ENCODE data around the gene SPATS1. TPM values are rescaled to one million over a fixed set of nuclear protein-coding genes. Genes with fewer than 3 reads are reported as not detected.
"Not testable (repeated sequence)": the region's sequence is repeated elsewhere in the genome, so short reads cannot be mapped to it uniquely, and the experiment has no call there.

The SPATS1 gene
- total RNA-seq, 3 donors from 2014 or later (not counting 1 experiment from before 2014, with no cell fraction given), result not detected

DNA sequence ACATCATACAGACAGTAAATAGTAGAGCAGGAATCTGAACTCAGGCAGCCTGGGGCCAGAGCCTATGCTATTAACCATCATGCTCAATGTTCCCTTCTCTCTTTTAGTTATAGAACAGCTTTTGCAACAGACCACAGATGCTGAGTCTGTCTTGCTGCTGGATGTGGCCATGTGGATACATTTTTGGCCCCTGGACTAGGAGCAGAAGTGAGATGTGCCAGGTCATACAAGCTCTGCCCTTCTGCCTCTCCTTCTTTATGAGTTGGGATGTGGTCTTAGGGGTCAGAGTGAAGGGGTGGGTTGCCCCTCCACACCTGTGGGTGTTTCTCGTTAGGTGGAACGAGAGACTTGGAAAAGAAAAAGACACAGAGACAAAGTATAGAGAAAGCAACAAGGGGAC, 14.7 kb upstream of the SPATS1 start:
- Mint-ChIP-seq H3K4me3 (no peak overlapping the region), H3K9me3 (no peaks in the 10 kb centered on the region), H3K36me3 (no peaks in the 10 kb centered on the region), H3K27me3 (ENCODE audit: low read depth in 2 of 2) (peaks cover 22 to 35% of the 10 kb centered on the region in 2 donors), H3K4me1 (no peaks in the 10 kb centered on the region), H3K27ac (no peak overlapping the region)
- H3K27me3 ChIP-seq (ENCODE audit: control insufficient read depth, insufficient read depth, low read length), result no peaks in the 10 kb centered on the region
- TF ChIP-seq, protein P1, sequence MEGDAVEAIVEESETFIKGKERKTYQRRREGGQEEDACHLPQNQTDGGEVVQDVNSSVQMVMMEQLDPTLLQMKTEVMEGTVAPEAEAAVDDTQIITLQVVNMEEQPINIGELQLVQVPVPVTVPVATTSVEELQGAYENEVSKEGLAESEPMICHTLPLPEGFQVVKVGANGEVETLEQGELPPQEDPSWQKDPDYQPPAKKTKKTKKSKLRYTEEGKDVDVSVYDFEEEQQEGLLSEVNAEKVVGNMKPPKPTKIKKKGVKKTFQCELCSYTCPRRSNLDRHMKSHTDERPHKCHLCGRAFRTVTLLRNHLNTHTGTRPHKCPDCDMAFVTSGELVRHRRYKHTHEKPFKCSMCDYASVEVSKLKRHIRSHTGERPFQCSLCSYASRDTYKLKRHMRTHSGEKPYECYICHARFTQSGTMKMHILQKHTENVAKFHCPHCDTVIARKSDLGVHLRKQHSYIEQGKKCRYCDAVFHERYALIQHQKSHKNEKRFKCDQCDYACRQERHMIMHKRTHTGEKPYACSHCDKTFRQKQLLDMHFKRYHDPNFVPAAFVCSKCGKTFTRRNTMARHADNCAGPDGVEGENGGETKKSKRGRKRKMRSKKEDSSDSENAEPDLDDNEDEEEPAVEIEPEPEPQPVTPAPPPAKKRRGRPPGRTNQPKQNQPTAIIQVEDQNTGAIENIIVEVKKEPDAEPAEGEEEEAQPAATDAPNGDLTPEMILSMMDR (IDR thresholded peaks at IDR 0.05), result no peak
- WGBS (ENCODE audit: insufficient coverage), result 78% methylated on average over 2 of the region's 2 CpGs
- DNase-seq, result no peak
- no peaks in the 10 kb centered on the region for H3K4me1 ChIP-seq (ENCODE audit: control insufficient read depth, insufficient read depth, low read length)
- H3K36me3 ChIP-seq (ENCODE audit: control insufficient read depth, insufficient read depth, low read length), result no peaks in the 10 kb centered on the region
- intact Hi-C loops (cut with micrococcal nuclease), result no loop called here
- no peak for ATAC-seq
- no peaks in the 10 kb centered on the region for H3K9me3 ChIP-seq (ENCODE audit: control insufficient read depth, insufficient read depth, low read length)
- H3K27ac ChIP-seq (ENCODE audit: low read length), result no peak overlapping the region
- no peak overlapping the region for H3K4me3 ChIP-seq (ENCODE audit: low read length)

DNA sequence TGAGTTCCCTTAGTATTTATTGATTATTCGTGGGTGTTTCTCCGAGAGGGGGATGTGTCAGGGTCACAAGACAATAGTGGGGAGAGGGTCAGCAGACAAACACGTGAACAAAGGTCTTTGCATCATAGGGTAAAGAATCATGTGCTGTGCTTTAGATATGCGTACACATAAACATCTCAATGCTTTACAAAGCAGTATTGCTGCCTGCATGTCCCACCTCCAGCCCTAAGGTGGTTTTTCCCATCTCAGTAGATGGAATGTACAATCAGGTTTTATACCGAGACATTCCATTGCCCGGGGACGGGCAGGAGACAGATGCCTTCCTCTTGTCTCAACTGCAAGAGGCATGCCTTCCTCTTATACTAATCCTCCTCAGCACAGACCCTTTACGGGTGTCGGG, 14.2 kb upstream of the SPATS1 start:
- H3K4me3 ChIP-seq (ENCODE audit: low read length); H3K9me3 ChIP-seq (ENCODE audit: control insufficient read depth, insufficient read depth, low read length); H3K27ac ChIP-seq (ENCODE audit: low read length); H3K9me3 Mint-ChIP-seq; H3K27ac Mint-ChIP-seq; H3K36me3 ChIP-seq (ENCODE audit: control insufficient read depth, insufficient read depth, low read length); H3K4me3 Mint-ChIP-seq; H3K36me3 Mint-ChIP-seq; ATAC-seq; H3K27me3 ChIP-seq (ENCODE audit: control insufficient read depth, insufficient read depth, low read length); H3K4me1 Mint-ChIP-seq; intact Hi-C loops (cut with micrococcal nuclease); DNase-seq; H3K4me1 ChIP-seq (ENCODE audit: control insufficient read depth, insufficient read depth, low read length): not testable (repeated sequence)
- 80% methylated on average over 1 of the region's 9 CpGs for WGBS (ENCODE audit: insufficient coverage)
- peaks cover 22 to 40% of the 10 kb centered on the region in 2 donors for H3K27me3 Mint-ChIP-seq (ENCODE audit: low read depth in 2 of 2)

DNA sequence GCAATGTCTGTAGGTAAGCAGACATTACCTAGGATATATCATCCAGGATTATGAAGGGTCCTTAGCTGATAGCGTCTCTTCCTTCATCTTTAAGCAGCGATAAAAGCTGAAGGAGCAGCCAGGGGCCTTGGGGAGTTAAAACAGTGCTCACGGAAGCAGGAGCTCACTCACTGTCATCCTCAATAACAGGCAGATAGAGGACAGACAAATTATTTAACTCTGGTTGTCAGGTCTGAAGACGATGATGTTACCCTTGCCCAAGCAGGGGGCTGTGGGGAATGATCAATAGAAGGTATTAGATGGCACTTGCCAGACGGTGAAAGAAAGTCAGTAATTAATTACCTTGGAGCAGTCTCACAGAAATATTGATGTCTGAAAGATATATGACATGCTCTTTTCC, 12.6 kb upstream of the SPATS1 start:
- no peak overlapping the region for H3K27ac Mint-ChIP-seq
- H3K27me3 Mint-ChIP-seq (ENCODE audit: low read depth in 2 of 2), result peaks cover 22 to 48% of the 10 kb centered on the region in 2 donors
- Histone ChIP-seq H3K27me3 (ENCODE audit: control insufficient read depth, insufficient read depth, low read length) (no peaks in the 10 kb centered on the region), H3K9me3 (ENCODE audit: control insufficient read depth, insufficient read depth, low read length) (no peaks in the 10 kb centered on the region), H3K36me3 (ENCODE audit: control insufficient read depth, insufficient read depth, low read length) (no peaks in the 10 kb centered on the region), H3K27ac (ENCODE audit: low read length) (no peak overlapping the region), H3K4me3 (ENCODE audit: low read length) (no peak overlapping the region), H3K4me1 (ENCODE audit: control insufficient read depth, insufficient read depth, low read length) (no peaks in the 10 kb centered on the region)
- ATAC-seq (no peak), DNase-seq (no peak)
- no peaks in the 10 kb centered on the region for H3K9me3 Mint-ChIP-seq
- H3K36me3 Mint-ChIP-seq, result no peaks in the 10 kb centered on the region
- H3K4me3 Mint-ChIP-seq, result no peak overlapping the region
- no peaks in the 10 kb centered on the region for H3K4me1 Mint-ChIP-seq
- 70% methylated on average over 5 of the region's 5 CpGs for WGBS (ENCODE audit: insufficient coverage)
- TF ChIP-seq, protein P1 (IDR thresholded peaks at IDR 0.05), result no peak
- intact Hi-C loops (cut with micrococcal nuclease), result no loop called here

DNA sequence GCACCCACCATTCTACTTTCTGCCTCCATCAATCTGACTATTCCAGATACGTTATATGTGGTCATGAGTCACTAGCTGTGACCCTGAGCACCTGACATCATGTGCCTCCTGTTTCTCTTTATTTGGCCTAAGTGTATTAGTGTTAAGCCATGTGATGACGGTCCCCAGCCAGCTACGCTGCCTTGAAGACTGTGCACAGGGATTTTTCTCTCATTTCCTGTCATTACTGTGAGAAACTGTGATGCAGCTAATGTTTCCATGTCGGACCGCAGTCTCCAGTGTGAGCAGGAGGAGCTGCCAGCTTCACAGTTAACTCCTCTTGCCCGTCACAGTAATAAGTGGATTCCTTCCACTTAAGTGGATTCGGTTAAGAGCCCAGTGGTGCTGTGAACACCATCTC, 9.9 kb upstream of the SPATS1 start:
- Histone ChIP-seq H3K36me3 (ENCODE audit: control insufficient read depth, insufficient read depth, low read length) (no peaks in the 10 kb centered on the region), H3K27ac (ENCODE audit: low read length) (no peak overlapping the region), H3K4me1 (ENCODE audit: control insufficient read depth, insufficient read depth, low read length) (no peaks in the 10 kb centered on the region), H3K27me3 (ENCODE audit: control insufficient read depth, insufficient read depth, low read length) (no peaks in the 10 kb centered on the region), H3K4me3 (ENCODE audit: low read length) (no peak overlapping the region), H3K9me3 (ENCODE audit: control insufficient read depth, insufficient read depth, low read length) (no peaks in the 10 kb centered on the region)
- Mint-ChIP-seq H3K4me3 (no peak overlapping the region), H3K27ac (no peak overlapping the region), H3K36me3 (no peaks in the 10 kb centered on the region), H3K27me3 (ENCODE audit: low read depth in 2 of 2) (peaks cover 24 to 47% of the 10 kb centered on the region in 2 donors), H3K4me1 (no peaks in the 10 kb centered on the region), H3K9me3 (no peaks in the 10 kb centered on the region)
- DNase-seq (no peak), ATAC-seq (no peak)
- intact Hi-C loops (cut with micrococcal nuclease), result no loop called here
- TF ChIP-seq, protein P1 (IDR thresholded peaks at IDR 0.05), result no peak
- WGBS (ENCODE audit: insufficient coverage), result 90% methylated on average over 7 of the region's 7 CpGs
